Embryonic facial prominence (tissue), 1 donor: Measurements from ENCODE around the gene ZBTB8OS.

Experiments used
- DNase-seq: peaks from one replicate; pipeline ENCODE4 v3.0.0-alpha.2; 2016; ENCODE audit errors: extremely low spot score

Gene ZBTB8OS

GRCh38 chr1:32611859-32612188, 38.5 kb downstream of the ZBTB8OS start:
- DNase-seq, result no peak

GRCh38 chr1:32609180-32609579, 41.2 kb downstream of the ZBTB8OS start:
- no peak for DNase-seq

GRCh38 chr1:32606565-32607371, 43.6 kb downstream of the ZBTB8OS start:
- no peak for DNase-seq

GRCh38 chr1:32605711-32606424, 44.5 kb downstream of the ZBTB8OS start:
- DNase-seq, result no peak

- no peak for DNase-seq
Observed at GRCh38 chr1:32600034-32600433, 50.3 kb downstream of the ZBTB8OS start.

GRCh38 chr1:32592943-32593342, 57.4 kb downstream of the ZBTB8OS start:
- DNase-seq, result no peak

- DNase-seq, result no peak
Observed at GRCh38 chr1:32580348-32581017, 69.9 kb downstream of the ZBTB8OS start.
